HG02840 (cell line): ENCODE measurements around the gene WBP1.
A peak's percentile ranks its signal among the peaks of the same experiment; 100 is the strongest.
"Not testable (repeated sequence)": the region's sequence is repeated elsewhere in the genome, so short reads cannot be mapped to it uniquely, and the experiment has no call there.

Experiments
- ATAC-seq: cut with Tn5 transposase; IDR thresholded peaks from one replicate; pipeline ENCODE4 v1.9.1; 2021; ENCODE audit warnings: mild to moderate bottlenecking, moderate library complexity, moderate number of reproducible peaks; ENCODE audit not compliant: unreplicated experiment, low FRiP score

WBP1 gene

GRCh38 chr2:74448771-74449170, 9.5 kb upstream of the WBP1 start:
- no peak for ATAC-seq

GRCh38 chr2:74450570-74451190, 7.6 kb upstream of the WBP1 start:
- ATAC-seq = no peak

- peak; percentile 47 for ATAC-seq
Measured at GRCh38 chr2:74454654-74455511, 3.4 kb upstream of the WBP1 start, which contains the start of gene INO80B. INO80B (plus strand) TSS chr2:74455087; CDS start chr2:74455117, 30 bp downstream.

- peak; percentile 0 for ATAC-seq
Measured at GRCh38 chr2:74457129-74457548, 1.1 kb upstream of the WBP1 start.

GRCh38 chr2:74457549-74458131, 598 bp upstream of the WBP1 start:
- ATAC-seq = peak; percentile 28

GRCh38 chr2:74458938-74459363, 713 bp downstream of the WBP1 start:
- ATAC-seq = no peak

GRCh38 chr2:74459503-74460118, 1.4 kb downstream of the WBP1 start:
- not testable (repeated sequence) for ATAC-seq

GRCh38 chr2:74460187-74460586, 1.9 kb downstream of the WBP1 start:
- ATAC-seq = not testable (repeated sequence)

- no peak for ATAC-seq
Measured at GRCh38 chr2:74461187-74462053, 3.2 kb downstream of the WBP1 start.

- no peak for ATAC-seq
Measured at GRCh38 chr2:74462054-74462785, 4.0 kb downstream of the WBP1 start.

- no peak for ATAC-seq
Measured at GRCh38 chr2:74462786-74463105, 4.5 kb downstream of the WBP1 start.

- no peak for ATAC-seq
Measured at GRCh38 chr2:74464406-74464805, 6.2 kb downstream of the WBP1 start.

- not testable (repeated sequence) for ATAC-seq
Measured at GRCh38 chr2:74470742-74471141, 12.5 kb downstream of the WBP1 start.

- no peak for ATAC-seq
Measured at GRCh38 chr2:74471332-74472065, 13.3 kb downstream of the WBP1 start.

GRCh38 chr2:74472086-74472944, 14.1 kb downstream of the WBP1 start, which contains the start of gene MRPL53:
MRPL53 (minus strand) TSS chr2:74472680; CDS start chr2:74472660, 20 bp downstream.
- ATAC-seq = peak; percentile 83

- ATAC-seq = no peak
Measured at GRCh38 chr2:74472945-74473258, 14.7 kb downstream of the WBP1 start.

- ATAC-seq = no peak
Measured at GRCh38 chr2:74474481-74474880, 16.2 kb downstream of the WBP1 start.

GRCh38 chr2:74474899-74475298, 16.7 kb downstream of the WBP1 start:
- ATAC-seq = no peak
